OCI-LY3 (cell line): ENCODE measurements around the gene RAB34.

Source experiments
- H2AFZ ChIP-seq: fragments of 200-600, 300-600 bp; shearing (Covaris generic); 2 replicates; pipeline ENCODE4 v1.6.0; 2014; ENCODE audit warnings: antibody characterized with exemption, low read depth, low read length
- H3K27ac ChIP-seq: fragments of 200-600, 300-600 bp; sonication (generic); 2 replicates; pipeline ENCODE4 v1.5.1; 2014; ENCODE audit warnings: mild to moderate bottlenecking, low read length, moderate library complexity, mixed read lengths
- H3K27me3 ChIP-seq: fragments of 200-600, 300-600 bp; sonication (generic); 2 replicates; pipeline ENCODE4 v1.6.1; 2014; ENCODE audit warnings: low read depth, low read length, mixed read lengths
- H3K36me3 ChIP-seq: fragments of 200-600, 300-600 bp; sonication (generic); replicated peaks from 2 replicates; pipeline ENCODE3; 2014; ENCODE audit warnings: low read depth, low read length, mixed read lengths
- H3K4me1 ChIP-seq: fragments of 300-600, 200-600 bp; sonication (generic); 2 replicates; pipeline ENCODE4 v1.6.1; 2014; ENCODE audit warnings: low read length, mixed read lengths
- H3K4me2 ChIP-seq: fragments of 200-600, 300-600 bp; sonication (generic); 2 replicates; pipeline ENCODE4 v1.6.1; 2014; ENCODE audit warnings: low read length, mixed read lengths
- H3K4me3 ChIP-seq: fragments of 300-600, 200-600 bp; sonication (generic); 2 replicates; pipeline ENCODE4 v1.5.1; 2014; ENCODE audit warnings: antibody characterized with exemption, mild to moderate bottlenecking, low read length, moderate library complexity
- H3K79me2 ChIP-seq: fragments of 300-600, 200-600 bp; shearing (Covaris generic); 2 replicates; pipeline ENCODE4 v1.6.1; 2014; ENCODE audit warnings: mild to moderate bottlenecking, low read length, mixed read lengths
- H3K9ac ChIP-seq: fragments of 300-600, 200-600 bp; shearing (Covaris generic); 2 replicates; pipeline ENCODE4 v1.6.0; 2014; ENCODE audit warnings: mild to moderate bottlenecking, low read length, moderate library complexity
- H3K9me3 ChIP-seq: fragments of 200-600, 300-600 bp; shearing (Covaris generic); 2 replicates; pipeline ENCODE4 v1.6.1; 2014; ENCODE audit warnings: low read length, mixed read lengths; ENCODE audit not compliant: insufficient read depth
- H4K20me1 ChIP-seq: fragments of 200-600, 300-600 bp; sonication (generic); 2 replicates; pipeline ENCODE4 v1.6.1; 2016; ENCODE audit warnings: low read length, mixed read lengths; ENCODE audit not compliant: insufficient read depth
- CTCF ChIP-seq: fragments of 200-600, 300-600 bp; sonication (generic); IDR thresholded peaks from 2 replicates; pipeline ENCODE4 v1.5.1; 2014; ENCODE audit warnings: antibody characterized with exemption, low read length, low read depth
- EZH2phosphoT487 ChIP-seq: fragments of 200-600 bp; shearing (Covaris generic); IDR thresholded peaks from 2 replicates; pipeline ENCODE4 v1.6.1; 2018; ENCODE audit warnings: antibody characterized with exemption, mixed run types, low read depth

The RAB34 gene

GRCh38 chr17:28720247-28720996 is 2.8 kb upstream of the RAB34 start:
- TF ChIP-seq CTCF (0 out of 2 replicates have a peak, but pooled peaks have one; percentile 14), EZH2phosphoT487 (no peak)
- Histone ChIP-seq H2AFZ (no peak overlapping the region), H3K4me1 (peaks cover 40% of the 10 kb centered on the region), H3K27me3 (no peaks in the 10 kb centered on the region; the same call in 1 of the 2 replicates), H3K27ac (peak overlapping the region; percentile 100), H3K4me2 (peak overlapping the region; percentile 99), H4K20me1 (peaks cover 32% of the 10 kb centered on the region), H3K36me3 (peaks cover 47% of the 10 kb centered on the region), H3K4me3 (peak overlapping the region; percentile 93), H3K79me2 (peaks cover 63% of the 10 kb centered on the region), H3K9me3 (no peaks in the 10 kb centered on the region), H3K9ac (peak overlapping the region; percentile 100)

- peak overlapping the region; percentile 100 for H3K9ac ChIP-seq
- peaks cover 26% of the 10 kb centered on the region for H3K4me1 ChIP-seq
- peaks cover 49% of the 10 kb centered on the region for H3K79me2 ChIP-seq
- peak overlapping the region; percentile 90 for H3K4me2 ChIP-seq
- peak overlapping the region; percentile 93 for H3K4me3 ChIP-seq
- H4K20me1 ChIP-seq, result peaks cover 24% of the 10 kb centered on the region
- no peaks in the 10 kb centered on the region; the same call in 1 of the 2 replicates for H3K27me3 ChIP-seq
- peaks cover 34% of the 10 kb centered on the region for H3K36me3 ChIP-seq
- no peaks in the 10 kb centered on the region for H3K9me3 ChIP-seq
- peak overlapping the region; percentile 78; the same call in 1 of the 2 replicates for H2AFZ ChIP-seq
- TF ChIP-seq CTCF (no peak), EZH2phosphoT487 (no peak)
- H3K27ac ChIP-seq, result peak overlapping the region; percentile 100
Observed at GRCh38 chr17:28719021-28719433, 1.4 kb upstream of the RAB34 start.

- Histone ChIP-seq H2AFZ (no peak overlapping the region), H3K36me3 (peaks cover 33% of the 10 kb centered on the region), H3K4me3 (0 out of 2 replicates have a peak overlapping the region, but pooled peaks have one; percentile 93), H3K9ac (no peak overlapping the region), H3K4me1 (peaks cover 22% of the 10 kb centered on the region), H3K79me2 (peaks cover 44% of the 10 kb centered on the region), H3K4me2 (peak overlapping the region; percentile 11), H3K9me3 (no peaks in the 10 kb centered on the region), H4K20me1 (peaks cover 20% of the 10 kb centered on the region), H3K27ac (no peak overlapping the region), H3K27me3 (no peaks in the 10 kb centered on the region; the same call in 1 of the 2 replicates)
- TF ChIP-seq CTCF, result no peak
- TF ChIP-seq EZH2phosphoT487, result no peak
Observed at GRCh38 chr17:28718333-28719020, 809 bp upstream of the RAB34 start.
